Measurements from ENCODE around the gene SFMBT2.

DNA sequence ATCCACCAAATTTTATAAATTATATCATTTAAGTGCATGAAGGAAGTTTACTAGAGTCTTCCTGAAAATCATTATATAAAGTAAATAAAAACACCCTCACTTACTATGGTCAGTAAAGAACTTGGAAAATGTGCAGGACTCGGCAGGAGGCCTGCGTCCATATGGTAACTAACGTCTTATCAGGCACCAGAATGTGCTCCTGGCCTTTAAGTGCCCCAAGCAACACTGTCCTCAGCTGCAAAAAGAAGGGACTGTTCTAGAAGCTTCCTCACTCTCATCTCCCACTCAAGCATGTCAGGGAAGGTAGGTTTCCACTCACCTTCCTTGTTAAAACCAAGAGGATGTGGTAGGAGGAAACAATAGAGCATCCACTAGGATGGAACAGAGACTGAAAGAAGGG, 11.3 kb downstream of the SFMBT2 start:
- TF ChIP-seq CTCF (IDR thresholded peaks at IDR 0.05; ENCODE audit: low read depth, low read length, poor library complexity, severe bottlenecking) (no peak), EZH2phosphoT487 (IDR thresholded peaks at IDR 0.05; ENCODE audit: borderline replicate concordance, low read length) (no peak)
